ENCODE data around the gene FAM241A. TPM values are rescaled to one million over a fixed set of nuclear protein-coding genes. Genes with fewer than 3 reads are reported as not detected.

Gene FAM241A
- total and polyA plus RNA-seq, 3 donors from 2014 or later: 4.7 to 6.2 (median 5.7) TPM

GRCh38 chr4:112141366-112142138 lies 3.7 kb upstream of the FAM241A start:
- 74 to 83% methylated on average over 6 of the region's 6 CpGs for WGBS, 2 donors
- Histone ChIP-seq H3K27me3 (no peaks in the 10 kb centered on the region), H3K9me3 (no peaks in the 10 kb centered on the region), H3K27ac (peak overlapping the region in 1 of 2 donors; percentile 50), H3K4me3 (no peak overlapping the region), H3K36me3 (ENCODE audit: low read depth, missing control alignments) (no peaks in the 10 kb centered on the region), H3K4me1 (peaks cover 2% of the 10 kb centered on the region)
- TF ChIP-seq CTCF (IDR thresholded peaks at IDR 0.05) (no peak), POLR2A (IDR thresholded peaks at IDR 0.05) (no peak)
- intact Hi-C loops (cut with DNase I; ENCODE audit: low total_unique reads): no loop called here
- DNase-seq: no peak

DNA sequence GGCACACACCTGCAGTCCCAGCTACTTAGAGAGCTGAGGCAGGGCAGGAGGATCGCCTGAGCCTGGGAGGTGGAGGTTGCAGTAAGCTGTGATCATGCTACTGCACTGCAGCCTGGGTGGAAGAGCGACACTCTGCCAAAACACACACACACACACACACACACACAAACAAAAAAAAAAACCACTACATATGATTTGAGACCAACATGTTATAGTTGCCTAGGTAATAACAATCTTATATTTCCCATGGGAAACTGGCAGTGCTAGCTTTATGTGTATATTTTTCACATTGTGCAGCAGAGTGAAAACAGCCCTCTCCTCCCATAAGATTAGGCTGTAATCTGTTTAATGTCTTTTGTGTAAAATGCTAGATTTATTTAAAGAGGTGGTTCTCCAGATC lies 3.1 kb upstream of the FAM241A start:
- DNase-seq: no peak

GRCh38 chr4:112143781-112144180 lies 1.5 kb upstream of the FAM241A start:
- intact Hi-C loops (cut with DNase I; ENCODE audit: low total_unique reads): no loop called here
- Histone ChIP-seq H3K9me3 (no peaks in the 10 kb centered on the region), H3K27ac (no peak overlapping the region), H3K4me1 (peaks cover 17% of the 10 kb centered on the region), H3K4me3 (no peak overlapping the region), H3K27me3 (no peaks in the 10 kb centered on the region), H3K36me3 (ENCODE audit: low read depth, missing control alignments) (no peaks in the 10 kb centered on the region)
- 94 to 97% methylated on average over 3 of the region's 3 CpGs for WGBS, 2 donors
- TF ChIP-seq CTCF (IDR thresholded peaks at IDR 0.05): no peak
- TF ChIP-seq POLR2A (IDR thresholded peaks at IDR 0.05): no peak
- DNase-seq: no peak

More for the DNA sequence above, 3.1 kb upstream of the FAM241A start:
- H3K36me3 ChIP-seq (ENCODE audit: low read depth, missing control alignments): no peaks in the 10 kb centered on the region
- whole genome bisulfite sequencing, 2 donors: 91 to 92% methylated on average over 2 of the region's 2 CpGs
- no peak for TF ChIP-seq CTCF (IDR thresholded peaks at IDR 0.05)
- no peak for TF ChIP-seq POLR2A (IDR thresholded peaks at IDR 0.05)
- H3K9me3 ChIP-seq: no peaks in the 10 kb centered on the region
- H3K27me3 ChIP-seq: no peaks in the 10 kb centered on the region
- no peak overlapping the region for H3K4me3 ChIP-seq
- intact Hi-C loops (cut with DNase I; ENCODE audit: low total_unique reads): no loop called here
- no peak overlapping the region for H3K27ac ChIP-seq
- peaks cover 8% of the 10 kb centered on the region for H3K4me1 ChIP-seq

DNA sequence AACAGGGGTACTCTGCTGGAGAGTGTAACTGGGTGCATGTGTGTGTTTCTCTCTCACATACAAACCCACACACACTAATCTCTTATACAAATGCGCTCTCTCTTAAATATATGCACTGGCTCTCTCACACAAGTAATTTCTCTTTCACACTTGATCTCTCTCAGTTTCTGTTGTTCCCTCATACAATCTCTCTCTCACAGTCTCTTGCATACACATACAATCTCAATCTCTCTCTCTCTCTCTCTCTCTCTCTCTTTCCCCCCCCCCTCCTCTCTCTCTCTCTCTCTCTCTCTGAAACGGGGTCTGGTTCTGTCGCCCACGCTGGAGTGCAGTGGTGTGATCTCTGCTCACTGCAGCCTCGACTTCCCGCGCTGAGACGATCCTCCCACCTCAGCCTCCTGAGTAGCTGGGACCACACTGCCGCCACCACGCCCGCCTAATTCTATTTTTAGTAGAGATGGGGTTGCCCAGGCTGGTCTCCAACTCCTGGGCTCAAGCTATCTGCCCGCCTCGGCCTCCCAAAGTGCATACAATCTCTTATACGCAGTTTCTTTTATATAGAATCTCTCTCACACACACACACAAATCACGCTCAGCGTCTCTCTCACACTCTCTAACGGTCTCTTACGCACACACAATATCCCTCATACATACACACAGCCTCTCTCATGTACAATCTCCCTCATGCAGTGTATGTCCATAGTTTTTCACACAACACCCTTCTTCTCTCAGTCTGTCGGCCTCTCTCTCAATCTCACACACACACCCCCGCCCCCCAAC lies 518 bp upstream of the FAM241A start:
- peak; percentile 26 for DNase-seq
- no peak for TF ChIP-seq POLR2A (IDR thresholded peaks at IDR 0.05)
- TF ChIP-seq CTCF (IDR thresholded peaks at IDR 0.05): no peak
- Histone ChIP-seq H3K4me3 (peak overlapping the region; percentile 89 to 98), H3K4me1 (peaks cover 17% of the 10 kb centered on the region), H3K27me3 (no peaks in the 10 kb centered on the region), H3K9me3 (no peaks in the 10 kb centered on the region), H3K27ac (peak overlapping the region; percentile 88 to 96), H3K36me3 (ENCODE audit: low read depth, missing control alignments) (no peaks in the 10 kb centered on the region)
- 41 to 42% methylated on average over 19 to 20 of the region's 20 CpGs for WGBS, 2 donors
- intact Hi-C loops (cut with DNase I; ENCODE audit: low total_unique reads): no loop called here

Measured in testis (tissue), 3 donors.